Activated naive CD8-positive, alpha-beta T cell (primary cell): ENCODE measurements around the gene TLX2.

ENCODE experiments used
- H3K27ac Mint-ChIP-seq: one replicate; pipeline ENCODE4 v1.8.0; 2021; ENCODE audit warnings: mixed read lengths
- H3K27me3 Mint-ChIP-seq: one replicate; pipeline ENCODE4 v1.8.0; 2021; ENCODE audit warnings: mixed read lengths
- H3K36me3 Mint-ChIP-seq: one replicate; pipeline ENCODE4 v1.8.0; 2021; ENCODE audit warnings: mixed read lengths
- H3K4me1 Mint-ChIP-seq: one replicate; pipeline ENCODE4 v1.8.0; 2021; ENCODE audit warnings: low read depth, mixed read lengths
- H3K4me3 Mint-ChIP-seq: one replicate; pipeline ENCODE4 v1.8.0; 2021; ENCODE audit warnings: mild to moderate bottlenecking, mixed read lengths
- H3K9me3 Mint-ChIP-seq: one replicate; pipeline ENCODE4 v1.8.0; 2021; ENCODE audit warnings: low read depth, mixed read lengths

The TLX2 gene

DNA sequence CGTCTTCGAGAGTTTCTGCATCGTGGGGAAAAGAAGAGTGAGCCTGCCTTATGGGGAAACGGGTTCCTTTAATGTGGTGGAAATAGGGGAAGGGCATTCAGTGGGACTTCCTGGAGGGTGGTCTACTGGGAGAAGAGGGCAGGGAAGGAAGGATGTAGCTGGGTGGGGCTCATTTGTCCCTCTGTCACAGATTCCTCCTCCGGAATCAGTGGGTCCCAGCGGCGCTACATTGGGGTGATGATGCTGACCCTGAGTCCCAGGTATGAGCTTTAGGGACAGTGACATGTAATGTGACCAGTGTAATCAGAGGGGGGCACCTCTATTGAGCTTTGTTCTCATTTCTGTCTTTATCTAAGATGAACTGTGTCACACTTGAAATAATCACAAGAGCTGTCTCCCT, 17.4 kb downstream of the TLX2 start:
- Mint-ChIP-seq H3K4me3 (peak overlapping the region; percentile 98), H3K9me3 (no peaks in the 10 kb centered on the region), H3K4me1 (peaks cover 29% of the 10 kb centered on the region), H3K27ac (no peak overlapping the region), H3K27me3 (no peaks in the 10 kb centered on the region), H3K36me3 (peaks cover 12% of the 10 kb centered on the region)

DNA sequence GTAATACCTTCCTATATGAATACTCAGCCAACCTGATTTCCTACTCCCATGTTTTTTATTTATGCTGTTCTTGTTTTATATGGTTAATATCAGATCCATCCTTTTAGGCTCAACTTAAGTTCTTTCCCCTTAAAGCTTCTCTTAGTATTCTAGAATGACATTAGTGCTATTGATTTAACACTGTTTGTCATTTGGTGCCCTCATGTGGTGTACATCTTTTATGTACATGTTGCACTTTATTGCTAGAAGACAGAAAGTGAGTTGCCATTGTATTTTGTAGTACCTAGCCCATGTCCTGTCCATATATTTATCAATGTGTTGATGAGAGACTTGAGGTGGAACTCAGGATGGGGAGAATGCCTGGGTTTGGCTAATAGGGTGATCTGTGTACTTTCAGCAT, 18.0 kb downstream of the TLX2 start:
- H3K36me3 Mint-ChIP-seq: peaks cover 9% of the 10 kb centered on the region
- no peaks in the 10 kb centered on the region for H3K27me3 Mint-ChIP-seq
- peak overlapping the region; percentile 63 for H3K4me3 Mint-ChIP-seq
- no peaks in the 10 kb centered on the region for H3K9me3 Mint-ChIP-seq
- H3K4me1 Mint-ChIP-seq: peaks cover 27% of the 10 kb centered on the region
- peak overlapping the region; percentile 7 for H3K27ac Mint-ChIP-seq

DNA sequence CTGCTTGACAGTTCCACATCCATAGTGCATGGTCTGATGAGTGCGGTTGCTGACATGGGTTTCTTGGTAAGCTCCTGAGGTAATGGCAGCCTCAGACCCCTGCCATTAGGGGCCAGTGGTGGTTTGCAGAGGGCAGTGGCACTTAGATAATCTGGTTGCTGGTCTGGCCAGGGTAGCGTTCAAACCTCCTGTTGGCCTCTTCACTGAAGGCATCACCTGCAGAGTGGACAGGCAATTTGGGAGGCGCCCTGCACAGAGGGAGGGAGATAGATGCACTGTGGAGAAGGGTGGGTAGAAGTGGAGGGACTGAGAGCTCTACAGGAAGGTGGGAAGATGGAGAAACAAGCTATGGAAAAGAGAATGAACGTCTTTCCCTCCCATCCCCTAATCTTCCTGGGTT, 19.2 kb downstream of the TLX2 start:
- Mint-ChIP-seq H3K4me1 (peaks cover 20% of the 10 kb centered on the region), H3K27ac (no peak overlapping the region), H3K27me3 (peaks cover 2% of the 10 kb centered on the region), H3K36me3 (peaks cover 6% of the 10 kb centered on the region), H3K4me3 (no peak overlapping the region), H3K9me3 (no peaks in the 10 kb centered on the region)

DNA sequence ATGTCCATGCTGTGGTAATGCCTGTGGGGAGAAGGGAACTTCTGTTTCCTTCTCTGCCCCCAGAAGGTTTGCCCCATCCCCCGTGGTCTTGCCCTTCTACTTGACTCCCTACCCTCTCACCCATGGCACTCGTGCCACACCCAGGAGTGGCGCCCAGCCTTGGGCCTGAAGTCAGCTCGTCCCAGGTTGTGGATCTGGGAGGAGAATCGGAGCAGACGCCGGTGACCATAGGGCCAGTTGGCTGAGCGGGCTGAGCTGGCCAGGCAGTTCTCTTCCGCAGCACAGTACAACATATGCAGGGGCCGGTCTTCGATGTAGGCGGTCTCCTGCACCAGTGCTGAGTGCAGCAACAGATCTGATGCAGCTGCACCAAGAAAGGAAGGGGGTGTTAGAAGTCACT, 20.2 kb downstream of the TLX2 start:
- peaks cover 3% of the 10 kb centered on the region for H3K27me3 Mint-ChIP-seq
- no peak overlapping the region for H3K27ac Mint-ChIP-seq
- H3K9me3 Mint-ChIP-seq: no peaks in the 10 kb centered on the region
- no peak overlapping the region for H3K4me3 Mint-ChIP-seq
- peaks cover 20% of the 10 kb centered on the region for H3K4me1 Mint-ChIP-seq
- H3K36me3 Mint-ChIP-seq: peaks cover 2% of the 10 kb centered on the region

DNA sequence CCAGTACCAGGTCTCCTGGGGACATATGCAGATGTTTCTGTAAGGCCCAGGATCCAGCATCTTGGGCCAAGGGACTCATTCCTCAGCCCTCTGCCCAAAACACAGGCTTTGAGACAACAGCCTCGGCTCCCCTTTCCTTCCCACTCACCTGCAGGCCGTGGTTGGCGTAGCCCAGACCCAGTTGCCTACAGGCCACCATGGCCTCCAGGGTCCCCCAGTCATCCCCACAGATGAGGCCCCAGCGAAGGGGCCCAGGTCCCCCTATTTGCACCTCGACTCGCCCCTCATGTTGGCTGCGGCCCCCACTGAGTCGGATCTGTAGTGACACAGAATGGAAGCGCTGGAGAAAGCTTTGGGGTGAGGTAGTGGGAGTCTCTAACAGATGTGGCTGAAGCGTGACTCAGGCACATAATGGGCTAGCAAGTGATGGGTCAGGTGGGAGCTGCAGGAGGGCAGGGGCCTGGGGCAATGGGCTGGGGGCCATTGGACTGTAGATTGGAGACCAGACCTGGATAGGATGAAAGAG, 21.3 kb downstream of the TLX2 start:
- peaks cover 2% of the 10 kb centered on the region for H3K36me3 Mint-ChIP-seq
- H3K9me3 Mint-ChIP-seq: no peaks in the 10 kb centered on the region
- no peak overlapping the region for H3K4me3 Mint-ChIP-seq
- peaks cover 3% of the 10 kb centered on the region for H3K27me3 Mint-ChIP-seq
- H3K27ac Mint-ChIP-seq: no peak overlapping the region
- H3K4me1 Mint-ChIP-seq: peaks cover 19% of the 10 kb centered on the region

DNA sequence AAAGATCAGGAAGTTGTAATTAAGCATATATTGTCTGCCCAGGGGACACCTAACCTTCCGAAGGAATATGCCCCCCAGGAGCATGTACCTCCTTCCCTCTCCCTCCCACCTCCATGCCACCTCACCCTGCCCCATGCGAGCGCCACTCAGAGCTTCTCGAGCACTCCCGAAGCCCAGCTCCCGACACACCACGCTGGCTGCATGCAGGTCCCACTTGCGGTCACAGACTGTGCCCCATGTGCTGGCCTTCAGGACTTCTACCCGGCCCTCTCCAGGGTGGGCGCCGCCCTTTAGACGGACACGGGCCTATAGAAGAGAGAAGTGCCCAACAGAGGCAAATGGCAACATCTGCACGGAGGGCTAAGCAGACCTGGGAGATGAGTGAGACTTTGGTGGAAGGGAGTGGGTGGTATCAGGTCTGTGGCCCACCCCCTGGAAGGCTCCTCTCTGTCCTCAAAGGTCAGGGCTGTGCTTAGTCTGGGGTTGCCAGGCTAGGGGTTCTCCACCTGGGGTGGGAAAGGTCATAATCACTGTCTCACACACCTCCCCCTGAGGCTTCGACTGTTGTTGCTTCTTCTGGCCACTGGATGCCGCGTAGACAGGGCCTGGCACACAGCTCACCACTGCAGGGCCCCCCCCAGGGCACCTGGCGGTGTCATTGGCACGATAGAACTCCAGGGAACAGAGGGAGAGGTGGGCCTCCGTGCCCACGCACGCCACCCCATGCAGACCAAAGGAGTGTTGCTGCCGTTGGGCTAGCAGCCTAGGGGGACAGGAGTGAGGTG, 22.1 kb downstream of the TLX2 start:
- H3K4me3 Mint-ChIP-seq: no peak overlapping the region
- H3K36me3 Mint-ChIP-seq: peaks cover 2% of the 10 kb centered on the region
- H3K4me1 Mint-ChIP-seq: peaks cover 10% of the 10 kb centered on the region
- H3K27me3 Mint-ChIP-seq: peaks cover 3% of the 10 kb centered on the region
- no peaks in the 10 kb centered on the region for H3K9me3 Mint-ChIP-seq
- H3K27ac Mint-ChIP-seq: no peak overlapping the region

DNA sequence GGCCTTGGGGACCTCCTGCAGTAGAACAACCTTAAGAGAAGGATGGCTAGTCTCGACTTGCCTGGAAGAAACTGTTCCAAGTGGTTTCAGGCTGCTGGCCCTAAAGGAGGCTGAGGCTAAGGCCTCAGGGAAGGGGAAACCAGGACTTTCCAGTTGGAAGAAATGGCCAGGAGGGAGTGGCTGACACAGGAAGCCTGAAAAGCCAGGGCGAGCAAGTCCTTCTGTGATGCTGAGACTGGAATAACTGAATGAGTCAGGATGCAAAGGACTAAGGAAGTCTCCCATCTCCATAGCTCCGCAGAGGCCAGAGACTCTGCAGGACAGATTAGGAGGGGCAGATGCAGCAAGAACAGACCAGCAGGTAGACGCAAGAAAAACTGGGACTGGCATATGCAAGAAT, 22.9 kb downstream of the TLX2 start:
- Mint-ChIP-seq H3K27me3 (peaks cover 4% of the 10 kb centered on the region), H3K4me1 (peaks cover 4% of the 10 kb centered on the region), H3K36me3 (peaks cover under 1% of the 10 kb centered on the region), H3K4me3 (no peak overlapping the region), H3K9me3 (no peaks in the 10 kb centered on the region), H3K27ac (no peak overlapping the region)

DNA sequence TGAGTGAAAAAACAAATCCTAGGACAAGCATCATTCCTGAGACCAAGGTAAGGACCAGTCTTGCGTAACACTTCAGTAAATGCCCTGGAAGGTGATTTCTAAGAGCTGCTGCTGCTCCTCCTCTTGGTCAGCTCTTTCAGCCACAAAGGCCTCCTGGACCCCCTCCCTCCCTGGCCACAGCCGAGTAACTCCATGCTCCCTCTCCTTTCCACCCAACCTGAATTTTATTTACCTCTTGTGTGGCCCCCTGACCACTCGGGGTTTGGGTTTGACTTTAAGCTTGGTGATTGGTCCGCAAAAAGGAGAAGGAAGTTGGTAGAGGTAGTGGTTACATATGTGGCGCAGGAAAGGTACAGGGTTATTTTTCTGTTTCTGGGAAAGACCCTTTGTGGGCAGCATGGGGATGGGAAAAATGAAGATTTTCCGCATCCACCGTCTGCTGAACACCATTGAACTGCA, 24.7 kb downstream of the TLX2 start:
- Mint-ChIP-seq H3K36me3 (peaks cover 2% of the 10 kb centered on the region), H3K9me3 (no peaks in the 10 kb centered on the region), H3K27ac (no peak overlapping the region), H3K27me3 (peaks cover 11% of the 10 kb centered on the region), H3K4me1 (no peaks in the 10 kb centered on the region), H3K4me3 (no peak overlapping the region)

DNA sequence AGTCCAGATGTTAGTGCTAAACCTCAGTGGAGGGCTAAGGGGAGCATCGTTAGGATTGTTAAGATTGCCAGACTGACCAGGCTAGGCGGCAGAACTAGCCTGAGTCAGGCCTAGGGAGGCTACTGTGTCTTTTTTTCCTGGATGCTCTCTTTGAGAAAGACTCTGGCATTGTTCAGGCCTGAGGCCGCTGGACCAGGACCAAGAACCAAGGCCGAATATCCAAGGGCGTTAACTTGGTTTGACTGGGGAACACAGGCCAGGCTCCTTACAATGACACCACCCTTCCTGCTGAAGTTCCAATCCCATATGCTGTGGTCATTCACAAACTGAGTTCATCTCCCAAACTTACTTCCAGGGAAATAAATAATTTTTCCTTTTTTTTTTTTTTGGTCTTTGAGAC, 26.0 kb downstream of the TLX2 start:
- Mint-ChIP-seq H3K27me3 (peaks cover 15% of the 10 kb centered on the region), H3K9me3 (no peaks in the 10 kb centered on the region), H3K36me3 (peaks cover 2% of the 10 kb centered on the region), H3K4me3 (no peak overlapping the region), H3K4me1 (no peaks in the 10 kb centered on the region), H3K27ac (no peak overlapping the region)

DNA sequence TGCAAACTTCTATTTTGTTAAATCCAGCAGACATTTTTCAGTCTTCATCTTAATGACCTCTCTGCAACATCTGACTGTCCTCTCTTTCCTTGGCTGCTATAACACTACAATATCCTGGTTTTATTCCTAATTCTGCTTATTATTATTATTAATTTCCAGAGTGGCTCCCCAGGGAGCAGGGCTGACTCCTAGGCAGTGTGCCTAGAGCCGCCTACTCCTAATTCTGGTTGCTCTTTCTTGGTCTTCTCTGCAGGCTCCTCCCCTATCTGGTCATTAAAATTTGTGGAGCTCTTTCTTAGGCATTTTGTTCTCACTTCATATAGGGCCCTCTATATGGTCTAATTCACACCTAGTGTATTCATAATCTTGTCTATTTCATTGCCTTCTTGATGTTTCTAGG, 28.7 kb downstream of the TLX2 start:
- Mint-ChIP-seq H3K4me1 (no peaks in the 10 kb centered on the region), H3K4me3 (no peak overlapping the region), H3K27ac (no peak overlapping the region), H3K27me3 (peaks cover 21% of the 10 kb centered on the region), H3K9me3 (no peaks in the 10 kb centered on the region), H3K36me3 (peaks cover 2% of the 10 kb centered on the region)

DNA sequence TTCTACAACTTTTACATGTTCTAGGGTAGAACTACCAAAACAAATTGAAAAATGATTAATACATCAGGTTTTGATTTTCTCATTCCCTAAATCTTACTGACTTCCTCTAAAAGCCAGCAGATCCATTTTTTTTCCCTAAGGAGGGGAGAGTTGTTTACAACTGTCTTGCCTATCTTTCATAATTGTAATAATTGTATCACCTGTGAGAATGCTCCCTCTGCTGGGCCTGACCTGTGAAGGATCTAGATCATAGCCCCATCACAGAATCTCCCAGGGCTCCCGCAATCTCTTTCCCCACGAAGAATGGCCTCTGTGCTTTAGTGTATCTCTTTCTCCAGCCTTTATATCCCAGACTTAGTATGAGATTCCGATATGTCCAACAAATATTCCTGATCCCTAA, 30.4 kb downstream of the TLX2 start:
- Mint-ChIP-seq H3K27ac (no peak overlapping the region), H3K36me3 (peaks cover 2% of the 10 kb centered on the region), H3K4me3 (no peak overlapping the region), H3K9me3 (no peaks in the 10 kb centered on the region), H3K27me3 (peaks cover 28% of the 10 kb centered on the region), H3K4me1 (peaks cover 7% of the 10 kb centered on the region)

DNA sequence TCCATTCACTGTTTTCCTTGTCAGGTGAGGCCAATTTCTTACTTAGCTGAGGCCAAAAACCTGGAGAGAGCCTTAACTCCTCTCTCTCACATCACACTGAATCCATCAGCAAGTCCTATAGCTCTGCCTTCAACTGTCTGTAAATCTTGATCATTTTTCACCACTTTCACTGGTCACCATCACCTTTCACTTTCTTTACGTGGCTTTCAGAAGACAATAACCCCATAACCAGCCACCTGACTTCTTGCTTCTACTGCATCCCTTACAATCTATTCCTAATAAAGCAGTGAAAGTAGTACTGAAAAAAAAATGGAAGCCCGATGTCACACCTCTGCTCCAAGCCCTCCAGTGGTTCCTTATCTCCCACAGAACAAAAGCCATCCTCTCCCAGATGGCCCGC, 31.8 kb downstream of the TLX2 start:
- H3K27ac Mint-ChIP-seq: no peak overlapping the region
- H3K9me3 Mint-ChIP-seq: no peaks in the 10 kb centered on the region
- H3K4me1 Mint-ChIP-seq: peaks cover 8% of the 10 kb centered on the region
- no peak overlapping the region for H3K4me3 Mint-ChIP-seq
- H3K36me3 Mint-ChIP-seq: peaks cover 2% of the 10 kb centered on the region
- H3K27me3 Mint-ChIP-seq: peaks cover 36% of the 10 kb centered on the region

DNA sequence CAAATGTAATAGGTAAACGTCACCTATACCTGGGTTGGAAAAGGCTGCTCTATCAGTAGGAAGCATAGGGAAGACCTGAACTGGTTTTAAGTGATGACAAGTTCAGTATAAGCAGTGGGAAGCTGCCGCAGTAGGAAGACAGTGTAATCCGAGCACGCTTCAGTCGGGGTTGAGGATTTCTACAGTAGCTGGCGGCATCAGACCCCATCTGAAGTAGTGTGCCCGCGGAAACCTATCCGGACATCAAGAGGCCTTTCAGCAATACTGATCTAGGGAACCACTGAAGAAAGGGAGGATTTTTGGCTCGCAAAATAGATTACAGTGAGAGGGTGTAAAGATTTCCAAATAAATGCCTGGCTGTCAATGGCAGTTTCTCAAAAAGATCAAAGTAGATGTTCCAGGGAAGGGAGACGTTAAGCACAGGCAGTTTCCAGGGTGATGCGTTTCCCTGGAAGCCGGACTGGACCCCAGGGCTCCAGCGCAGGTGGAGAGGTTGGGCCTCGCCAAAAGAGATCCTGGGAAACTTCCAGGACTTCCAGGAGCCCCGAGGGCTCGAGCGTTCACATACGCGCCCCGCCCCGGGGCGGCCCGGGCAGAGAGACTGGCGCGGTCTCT, 34.1 kb downstream of the TLX2 start:
- H3K36me3 Mint-ChIP-seq: no peaks in the 10 kb centered on the region
- H3K9me3 Mint-ChIP-seq: no peaks in the 10 kb centered on the region
- peaks cover 8% of the 10 kb centered on the region for H3K4me1 Mint-ChIP-seq
- H3K27me3 Mint-ChIP-seq: peaks cover 33% of the 10 kb centered on the region
- H3K27ac Mint-ChIP-seq: no peak overlapping the region
- peak overlapping the region; percentile 87 for H3K4me3 Mint-ChIP-seq

DNA sequence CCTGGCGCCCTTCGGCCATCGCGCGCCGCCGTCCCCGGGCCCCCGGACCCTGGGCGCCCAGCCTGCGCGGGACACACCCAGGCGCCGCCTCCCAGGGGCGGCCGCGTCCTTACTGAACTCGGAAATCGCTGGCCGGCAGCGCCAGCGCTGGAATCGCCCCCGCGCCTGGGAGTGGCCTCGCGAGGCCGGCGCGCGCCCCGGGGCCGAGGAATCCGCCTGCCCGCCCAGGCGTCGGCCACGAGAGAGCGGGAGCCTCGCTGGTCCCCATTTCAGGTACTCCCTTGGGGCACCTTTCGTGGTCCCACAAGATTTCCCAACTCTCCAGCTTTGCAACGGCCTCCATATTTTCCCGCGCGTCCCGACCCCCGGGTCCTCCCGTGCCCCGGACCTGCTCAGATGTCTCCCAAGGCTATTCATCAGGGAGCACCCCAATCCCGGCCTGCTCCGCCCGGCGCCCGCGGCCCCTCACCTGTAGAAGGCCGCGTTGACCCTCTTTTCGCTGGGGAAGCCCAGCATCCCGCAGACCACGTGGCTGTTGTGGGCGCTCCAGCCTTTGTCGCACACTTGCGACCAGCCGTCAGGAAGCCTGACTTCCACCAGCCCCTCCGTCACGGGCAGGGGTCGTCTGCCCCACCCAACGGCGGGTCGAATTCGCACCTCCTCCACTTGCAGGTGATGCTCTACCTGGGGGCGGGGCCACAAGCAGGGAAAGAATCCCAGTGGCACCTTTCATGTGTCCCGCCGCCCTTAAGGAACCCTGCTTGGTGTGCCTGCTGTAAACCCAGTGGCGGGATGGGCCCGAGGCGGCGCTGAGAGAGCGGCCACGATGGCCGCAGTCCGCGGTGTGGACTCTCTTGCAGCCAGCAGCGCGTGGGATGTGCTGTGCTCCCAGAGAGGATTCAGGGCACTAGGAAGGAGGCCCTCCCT, 34.9 kb downstream of the TLX2 start:
- no peak overlapping the region for H3K27ac Mint-ChIP-seq

DNA sequence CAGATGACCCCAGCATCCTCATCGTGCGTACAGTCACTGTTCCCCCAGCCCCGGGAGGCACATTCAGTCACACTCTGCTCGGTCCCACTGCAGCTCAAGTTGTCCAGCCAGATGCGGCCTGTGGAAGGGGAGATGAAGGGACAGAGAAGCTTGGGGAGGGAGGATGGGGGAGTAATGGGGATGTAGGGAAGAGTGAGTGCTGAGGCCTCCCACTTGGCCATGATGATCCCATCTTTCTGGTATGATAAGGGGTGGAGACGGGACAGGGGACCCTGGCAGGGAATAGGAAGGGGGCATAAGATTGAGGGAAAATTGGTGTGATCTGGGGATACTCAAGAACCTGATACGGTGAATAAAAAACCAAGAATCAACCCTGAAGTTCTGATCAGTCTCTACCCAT, 36.0 kb downstream of the TLX2 start:
- H3K4me1 Mint-ChIP-seq: peaks cover 11% of the 10 kb centered on the region
- peak overlapping the region; percentile 70 for H3K4me3 Mint-ChIP-seq
- no peaks in the 10 kb centered on the region for H3K9me3 Mint-ChIP-seq
- H3K36me3 Mint-ChIP-seq: no peaks in the 10 kb centered on the region
- H3K27ac Mint-ChIP-seq: no peak overlapping the region
- H3K27me3 Mint-ChIP-seq: peaks cover 29% of the 10 kb centered on the region

More for the DNA sequence above, 34.9 kb downstream of the TLX2 start:
- Mint-ChIP-seq H3K27me3 (peaks cover 32% of the 10 kb centered on the region), H3K36me3 (no peaks in the 10 kb centered on the region), H3K9me3 (no peaks in the 10 kb centered on the region), H3K4me1 (peaks cover 10% of the 10 kb centered on the region), H3K4me3 (peak overlapping the region; percentile 70)
